GM21390 (cell line): ENCODE data around the gene ZSCAN29.
"Not testable (repeated sequence)": the region's sequence is repeated elsewhere in the genome, so short reads cannot be mapped to it uniquely, and the experiment has no call there.

ENCODE experiments used
- ATAC-seq: cut with Tn5 transposase; IDR thresholded peaks from one replicate; pipeline ENCODE4 v1.9.1; 2021; ENCODE audit not compliant: unreplicated experiment

ZSCAN29 gene

DNA sequence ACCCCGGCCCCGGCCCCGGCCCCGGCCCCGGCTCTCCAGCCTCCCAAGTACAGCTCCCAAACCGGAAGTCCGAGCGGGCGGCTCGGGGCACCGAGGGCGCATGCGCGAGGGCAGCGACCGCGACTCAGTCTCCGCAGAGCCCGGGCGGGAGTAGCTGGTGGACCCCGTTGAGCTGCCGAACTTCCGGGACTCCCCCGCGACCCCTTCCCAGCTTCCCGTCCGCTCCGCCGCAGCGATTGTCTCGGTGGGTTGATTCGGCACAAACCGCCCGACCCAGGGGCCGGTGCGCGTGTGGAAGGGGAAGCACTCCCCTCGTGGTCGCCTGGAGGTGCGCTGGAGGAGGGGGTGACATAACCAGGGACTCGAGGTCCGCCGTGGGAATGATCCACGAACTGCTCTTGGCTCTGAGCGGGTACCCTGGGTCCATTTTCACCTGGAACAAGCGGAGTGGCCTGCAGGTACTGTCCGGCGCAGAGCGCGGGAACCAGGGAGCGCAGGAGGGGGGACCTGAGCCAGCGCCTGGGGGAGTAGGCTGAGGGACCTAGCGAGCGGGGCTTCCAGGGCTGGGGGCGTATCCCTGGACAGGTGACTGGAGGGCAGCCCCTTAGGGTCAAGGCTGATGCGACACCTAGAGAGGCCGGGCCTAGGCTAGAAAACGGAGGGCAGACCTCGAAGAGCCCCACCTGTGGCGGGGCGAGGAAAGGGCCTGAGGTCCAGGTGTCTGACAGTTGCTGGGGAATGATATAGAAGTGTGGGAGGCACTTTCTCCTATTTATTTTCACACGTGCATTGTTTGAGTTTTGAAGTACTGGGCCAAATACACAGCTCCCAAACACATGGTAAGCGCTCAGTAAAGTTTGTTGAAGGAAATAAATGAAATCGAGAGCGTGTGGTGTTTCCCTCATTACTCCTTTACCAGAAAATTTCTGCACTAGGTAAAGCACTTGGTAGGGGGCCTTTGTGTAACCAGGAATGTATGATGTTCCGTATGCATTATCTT lies at the start of gene ZSCAN29, which contains the start of gene TUBGCP4:
Gene ZSCAN29, minus strand, starts transcription at position 69 of the 1,000 bp plus-strand sequence. CDS start 1,130 bp downstream, outside the sequence.
Gene TUBGCP4, plus strand, starts transcription at position 127 of the 1,000 bp plus-strand sequence. Its CDS starts 254 bp downstream, at position 381.
- ATAC-seq, result peak; percentile 72

DNA sequence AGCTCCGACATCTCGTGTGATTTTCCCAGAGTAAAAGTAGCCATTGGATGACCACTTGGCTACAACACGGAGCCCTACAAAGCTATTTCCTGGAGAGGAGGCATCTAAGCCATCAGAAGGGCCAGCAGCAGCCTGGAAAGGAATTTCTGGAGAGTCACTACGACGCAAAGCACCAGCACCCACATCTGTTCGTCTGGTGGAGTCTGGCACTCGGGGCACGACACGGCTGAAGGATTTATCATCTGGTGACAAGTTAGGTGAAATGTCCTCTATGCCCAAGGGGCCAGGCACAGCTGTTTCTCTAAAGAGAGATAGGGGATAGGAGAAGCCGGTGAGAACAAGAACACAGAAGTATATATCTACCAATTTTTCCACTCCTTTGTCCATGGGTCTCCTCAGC lies 49.6 kb upstream of the ZSCAN29 start:
- no peak for ATAC-seq

DNA sequence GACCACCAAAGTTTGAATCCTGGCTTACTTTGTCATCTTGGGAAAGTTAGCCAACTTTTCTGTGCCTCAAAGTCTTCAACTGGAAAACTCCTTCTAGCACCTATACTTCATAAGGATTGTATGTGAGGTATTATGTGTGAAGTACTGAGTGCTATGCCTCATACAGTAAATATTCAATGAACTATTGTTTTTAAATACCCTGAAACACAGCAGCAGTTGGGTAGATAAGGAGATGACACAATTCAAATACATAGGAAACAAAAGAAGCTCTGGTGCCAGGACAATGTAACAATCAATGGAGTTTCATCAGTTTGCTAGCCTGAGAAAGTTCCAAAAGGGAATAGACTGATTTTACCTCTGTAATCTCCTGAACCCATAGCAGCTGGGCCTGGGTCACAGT lies 43.4 kb upstream of the ZSCAN29 start:
- ATAC-seq, result no peak

DNA sequence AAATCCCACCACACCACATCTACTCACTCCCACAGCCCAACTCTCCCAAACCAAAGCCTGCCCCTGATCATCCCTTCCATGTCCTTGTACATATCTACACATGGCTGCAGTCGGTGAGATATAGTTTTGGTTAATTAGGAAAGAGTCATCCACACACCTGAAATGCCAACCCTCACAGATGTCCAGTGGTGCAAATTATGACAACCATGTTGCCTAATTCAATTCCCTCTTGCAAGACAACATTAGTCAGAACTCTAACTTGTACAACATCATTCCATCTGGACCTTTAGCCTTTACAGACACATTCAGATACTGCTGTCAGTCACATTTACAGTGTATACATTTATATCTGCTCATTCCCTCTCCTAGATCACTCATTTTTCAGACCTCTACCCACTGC lies 41.3 kb upstream of the ZSCAN29 start:
- no peak for ATAC-seq

DNA sequence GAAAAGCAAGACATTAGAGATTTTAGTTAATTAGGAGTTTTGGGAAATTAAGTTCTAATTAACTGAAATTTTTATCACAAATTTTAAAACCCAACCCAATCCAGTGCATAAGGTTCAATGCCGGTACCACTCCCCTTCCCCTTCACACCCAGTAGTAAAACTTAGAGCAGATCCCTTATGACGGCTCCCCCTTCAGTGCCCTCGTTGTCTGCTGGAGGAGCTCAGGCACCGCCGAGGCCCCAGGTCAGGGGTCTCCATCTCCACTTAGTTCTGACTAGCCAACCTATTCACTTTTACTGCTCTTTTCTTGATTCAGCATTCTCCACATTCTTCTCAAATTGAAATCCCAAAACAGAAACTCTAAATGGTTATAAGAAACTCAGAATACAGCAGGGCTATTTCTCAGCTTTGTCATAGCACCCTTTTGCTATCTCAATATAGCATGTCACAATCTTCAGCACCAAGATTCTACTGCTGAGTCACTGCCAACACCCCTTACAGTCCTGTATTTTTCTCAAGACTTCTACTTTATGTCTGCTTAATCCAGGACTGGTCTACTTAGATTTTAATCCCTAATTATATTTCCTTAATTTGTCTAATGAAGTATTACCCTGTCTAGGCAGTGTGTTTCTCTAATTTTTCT lies 39.9 kb upstream of the ZSCAN29 start:
- no peak for ATAC-seq

DNA sequence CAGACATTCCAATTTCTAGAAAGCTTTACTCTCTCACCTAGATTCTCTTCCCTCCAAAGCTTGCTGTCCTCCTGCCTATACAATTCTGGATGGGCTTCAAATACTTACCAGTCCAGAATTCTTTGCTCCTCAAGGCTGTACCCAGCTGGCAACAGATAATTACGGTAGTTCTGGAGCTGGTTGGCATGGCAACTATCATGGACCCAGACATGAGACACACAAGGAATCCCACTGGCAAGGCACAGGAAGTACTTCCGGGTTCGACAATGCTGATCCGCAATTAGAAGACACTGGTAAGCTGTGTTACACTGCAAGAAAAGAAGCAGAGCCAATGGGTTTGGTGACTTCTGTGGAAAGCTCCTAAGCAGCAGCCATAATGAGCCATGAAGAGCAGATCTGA lies 37.9 kb upstream of the ZSCAN29 start:
- no peak for ATAC-seq

DNA sequence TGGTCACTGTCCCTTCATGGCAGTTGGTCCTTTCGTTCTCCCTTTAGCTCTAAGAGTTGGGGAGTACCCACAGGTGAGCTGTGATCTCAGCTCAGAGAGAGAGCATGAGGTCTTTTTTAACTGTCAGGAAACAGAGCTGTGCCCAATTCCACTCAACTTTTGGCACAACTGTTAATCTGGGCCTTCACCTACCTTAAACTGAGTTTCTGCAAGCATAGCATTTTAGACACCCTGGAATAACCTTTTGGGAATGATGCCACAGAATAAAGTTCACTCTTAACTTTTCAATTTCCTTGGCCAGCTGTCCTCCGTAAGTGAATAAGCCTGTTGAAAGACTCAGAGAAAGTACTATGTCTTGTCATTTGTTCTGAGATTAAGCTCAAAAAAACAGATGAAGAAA lies 36.0 kb upstream of the ZSCAN29 start:
- no peak for ATAC-seq

DNA sequence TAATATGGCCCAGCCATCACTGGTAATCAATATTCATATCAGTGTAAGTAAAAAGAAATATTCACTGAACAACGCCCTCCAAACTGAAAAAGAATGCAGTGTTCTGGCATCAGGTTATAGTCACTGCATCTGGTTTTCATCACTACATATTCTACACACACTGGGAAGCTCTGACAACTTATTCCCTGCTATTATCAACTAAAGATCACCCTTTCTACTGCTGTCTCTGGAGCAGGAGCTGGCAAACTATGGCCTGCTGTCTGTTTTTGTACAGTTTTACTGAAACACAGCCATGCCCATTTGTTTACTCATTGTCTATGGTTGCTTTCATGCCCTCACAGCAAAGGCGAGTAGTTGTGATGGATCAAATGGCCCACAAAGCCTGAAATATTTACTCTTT lies 35.3 kb upstream of the ZSCAN29 start:
- no peak for ATAC-seq

DNA sequence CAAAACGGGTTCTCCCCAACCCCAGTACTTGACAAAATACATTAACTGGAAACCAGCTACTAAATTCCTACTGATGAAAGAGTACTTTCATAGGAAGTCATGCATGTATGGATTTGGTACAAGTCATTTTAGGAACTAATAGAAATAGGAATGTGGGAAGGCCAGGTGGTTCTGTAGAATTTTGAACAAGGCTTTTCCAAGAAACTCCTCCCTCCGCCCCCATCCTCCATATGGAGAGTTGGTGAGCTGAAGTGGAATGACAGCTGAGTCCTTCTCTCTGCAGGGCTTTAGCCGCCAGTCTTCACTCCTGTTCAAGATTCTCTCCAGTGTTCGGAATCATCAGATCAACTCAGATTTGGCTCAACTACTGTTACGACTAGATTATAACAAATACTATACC lies 33.3 kb upstream of the ZSCAN29 start:
- no peak for ATAC-seq

DNA sequence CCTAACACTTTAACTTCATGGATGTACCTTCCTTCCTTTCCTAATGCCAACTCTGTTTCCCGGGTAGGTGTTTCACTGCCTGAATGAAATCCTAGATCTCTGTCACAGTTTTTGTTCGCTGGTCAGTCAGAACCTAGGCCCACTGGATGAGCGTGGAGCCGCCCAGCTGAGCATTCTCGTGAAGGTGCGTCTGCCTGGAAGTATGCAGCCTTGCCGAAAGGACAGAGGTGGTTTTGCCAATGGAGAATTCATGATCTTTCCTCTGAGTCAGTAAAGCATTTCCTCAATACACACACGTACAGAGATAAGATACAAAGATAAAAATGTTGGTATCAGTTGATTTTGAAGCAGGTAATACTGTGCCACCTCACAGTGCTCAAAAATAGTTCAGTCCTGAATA lies 32.8 kb upstream of the ZSCAN29 start:
- no peak for ATAC-seq

DNA sequence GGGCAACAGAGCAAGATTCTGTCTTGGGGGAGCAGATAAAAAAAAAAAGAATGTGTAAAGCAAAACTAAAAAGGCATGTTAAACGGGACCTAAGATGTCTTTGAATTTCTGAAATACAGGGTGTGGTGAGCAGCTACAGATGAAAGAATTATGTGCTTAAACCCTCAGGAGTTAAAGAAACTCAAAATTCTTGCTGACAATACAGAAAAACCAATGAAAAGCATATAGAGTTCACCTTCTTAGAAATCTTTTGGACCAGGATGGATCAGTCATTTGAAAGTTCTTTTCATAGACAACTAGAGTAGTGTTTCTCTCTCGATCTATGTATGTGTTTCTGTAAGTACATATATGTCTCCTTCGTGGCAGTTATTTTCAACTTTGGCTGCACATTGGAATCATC lies 31.4 kb upstream of the ZSCAN29 start:
- no peak for ATAC-seq

DNA sequence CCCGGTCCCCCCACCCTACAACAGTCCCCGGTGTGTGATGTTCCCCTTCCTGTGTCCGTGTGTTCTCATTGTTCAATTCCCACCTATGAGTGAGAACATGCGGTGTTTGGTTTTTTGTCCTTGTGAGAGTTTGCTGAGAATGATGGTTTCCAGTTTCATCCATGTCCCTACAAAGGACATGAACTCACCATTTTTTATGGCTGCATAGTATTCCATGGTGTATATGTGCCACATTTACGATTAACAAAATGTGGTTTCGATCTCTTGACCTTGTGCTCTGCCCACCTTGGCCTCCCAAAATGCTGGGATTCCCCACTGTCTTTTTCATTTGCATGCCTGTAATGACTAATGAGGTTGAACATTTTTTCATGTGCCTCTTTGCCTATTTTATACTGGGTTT lies 22.7 kb upstream of the ZSCAN29 start:
- not testable (repeated sequence) for ATAC-seq

DNA sequence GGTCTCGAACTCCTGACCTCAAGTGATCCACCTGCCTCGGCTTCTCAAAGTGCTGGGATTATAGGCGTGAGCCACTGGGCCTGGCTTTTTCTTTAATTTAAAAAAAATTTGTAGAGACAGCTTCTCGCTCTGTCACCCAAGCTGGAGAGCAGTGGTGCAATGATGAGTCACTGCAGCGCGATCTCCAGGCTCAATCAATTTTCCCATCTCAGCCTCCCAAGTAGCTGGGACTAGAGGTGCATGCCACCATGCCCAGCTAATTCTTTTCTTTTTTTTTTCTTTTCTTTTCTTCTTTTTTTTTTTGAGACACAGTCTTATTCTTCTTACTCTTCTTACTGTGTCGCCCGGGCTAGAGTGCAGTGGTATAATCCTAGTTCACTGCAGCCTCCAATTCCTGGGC lies 19.9 kb upstream of the ZSCAN29 start:
- ATAC-seq, result no peak

DNA sequence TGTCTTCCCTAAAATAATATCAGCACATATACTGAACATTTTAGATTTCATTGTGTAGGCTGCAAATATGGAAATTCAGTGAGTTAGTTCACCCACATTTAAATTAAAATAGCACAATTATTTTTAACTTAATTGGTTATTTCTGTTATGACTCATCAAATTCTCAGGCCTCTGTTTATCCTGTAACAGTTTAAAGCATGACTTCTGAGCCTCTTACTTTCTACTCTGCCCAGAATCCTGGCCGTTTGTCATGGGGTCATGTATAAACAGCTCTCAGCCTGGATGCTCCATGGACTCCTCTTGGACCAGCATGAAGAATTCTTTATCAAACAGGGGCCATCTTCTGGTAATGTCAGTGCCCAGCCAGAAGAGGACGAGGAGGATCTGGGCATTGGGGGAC lies 12.2 kb upstream of the ZSCAN29 start:
- ATAC-seq, result no peak

DNA sequence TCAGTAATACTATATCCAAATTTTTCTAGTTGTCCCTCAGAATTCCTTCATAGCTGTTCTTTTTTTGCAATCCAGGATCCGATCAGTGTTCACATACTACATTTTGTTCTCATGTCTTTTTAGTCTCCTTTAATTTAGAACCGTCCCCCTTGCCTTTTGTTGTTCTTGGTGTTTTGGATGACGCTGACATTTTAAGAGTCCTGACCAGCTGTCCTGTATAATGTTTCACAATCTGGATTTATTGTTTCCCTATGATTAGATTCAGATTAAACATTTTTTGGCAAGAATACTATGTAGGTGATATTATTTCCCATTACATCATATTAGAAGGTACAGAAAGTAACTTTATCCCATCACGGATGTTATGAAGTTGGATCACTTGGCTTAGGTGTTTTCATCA lies 11.5 kb upstream of the ZSCAN29 start:
- ATAC-seq, result no peak

DNA sequence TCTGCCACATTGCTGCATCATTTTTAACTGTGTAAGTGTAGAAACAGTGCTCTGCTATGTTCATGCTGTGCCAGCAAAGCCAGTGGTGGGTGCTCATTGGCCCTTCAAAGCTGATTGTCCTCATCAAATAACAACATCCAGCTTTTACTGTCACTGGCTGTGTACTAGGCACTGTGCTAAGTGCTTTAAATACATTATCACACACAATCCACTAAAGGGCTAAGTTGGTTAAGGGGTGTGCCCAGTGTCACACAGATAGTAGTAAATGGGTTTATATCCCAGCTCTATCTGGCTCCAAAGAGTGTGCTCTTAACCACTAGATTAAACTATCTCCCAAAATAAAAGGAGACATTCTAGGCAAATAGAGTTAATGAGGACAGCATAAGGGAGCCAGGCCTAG lies 7.8 kb upstream of the ZSCAN29 start:
- ATAC-seq, result no peak

DNA sequence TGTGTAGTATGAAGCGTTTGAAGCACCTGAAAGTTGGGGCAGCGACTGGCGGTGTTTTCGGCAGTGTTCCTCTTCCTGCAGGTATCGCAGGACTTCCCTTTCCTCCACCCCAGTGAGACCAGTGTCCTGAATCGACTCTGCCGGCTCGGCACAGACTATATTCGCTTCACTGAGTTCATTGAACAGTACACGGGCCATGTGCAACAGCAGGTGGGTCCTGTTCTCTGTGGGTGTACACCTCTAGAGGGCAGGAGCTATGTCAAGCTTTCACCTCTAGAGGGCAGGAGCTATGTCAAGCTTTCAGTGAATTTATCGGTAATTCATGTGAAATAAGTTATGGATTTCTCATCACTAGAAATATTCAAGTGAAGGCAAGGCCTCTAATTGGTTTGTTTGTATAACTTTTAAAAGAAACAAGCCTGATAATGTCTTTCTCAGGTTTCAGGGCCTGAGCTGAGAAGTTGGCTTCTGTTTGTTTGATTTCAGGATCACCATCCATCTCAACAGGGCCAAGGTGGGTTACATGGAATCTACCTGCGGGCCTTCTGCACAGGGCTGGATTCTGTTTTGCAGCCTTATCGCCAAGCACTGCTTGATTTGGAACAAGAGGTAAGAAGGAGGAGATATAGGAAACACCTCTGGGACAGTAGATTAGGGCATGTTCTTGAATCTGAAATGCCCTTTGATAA lies 5.3 kb upstream of the ZSCAN29 start:
- ATAC-seq, result no peak

DNA sequence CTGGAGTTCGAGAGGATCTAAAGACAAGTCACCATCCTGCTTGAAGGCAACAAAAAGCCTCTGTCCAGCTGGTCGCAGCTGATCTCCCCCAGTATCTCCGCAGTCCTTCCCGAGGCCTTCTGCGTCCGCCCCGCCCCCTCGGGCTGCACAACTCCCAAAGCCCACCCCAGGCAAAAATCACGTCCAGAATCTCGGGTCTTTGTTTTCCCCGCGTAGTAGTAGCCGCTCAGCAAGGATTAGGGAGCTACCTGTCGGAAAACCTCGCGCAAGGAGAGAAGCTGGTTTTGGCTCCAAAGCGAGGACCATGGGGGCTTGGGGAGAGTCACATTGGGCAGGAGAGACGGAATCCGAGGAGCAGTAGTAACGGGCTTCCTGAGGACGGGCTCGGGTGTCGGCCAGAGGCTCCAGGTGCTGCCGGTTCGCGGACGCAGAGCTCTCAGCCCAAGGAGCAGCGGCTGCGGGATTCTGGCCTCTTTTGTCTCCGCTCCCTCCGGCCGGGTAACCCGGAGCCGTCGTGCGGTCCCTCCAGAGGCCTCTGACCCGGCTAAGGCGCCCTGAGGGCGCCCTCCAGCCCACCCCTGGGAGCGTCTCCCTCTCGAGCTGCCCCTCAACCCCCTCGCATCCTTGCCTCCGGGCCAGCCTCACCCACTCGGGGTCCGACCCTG lies 401 bp downstream of the ZSCAN29 start:
- peak; percentile 38 for ATAC-seq

DNA sequence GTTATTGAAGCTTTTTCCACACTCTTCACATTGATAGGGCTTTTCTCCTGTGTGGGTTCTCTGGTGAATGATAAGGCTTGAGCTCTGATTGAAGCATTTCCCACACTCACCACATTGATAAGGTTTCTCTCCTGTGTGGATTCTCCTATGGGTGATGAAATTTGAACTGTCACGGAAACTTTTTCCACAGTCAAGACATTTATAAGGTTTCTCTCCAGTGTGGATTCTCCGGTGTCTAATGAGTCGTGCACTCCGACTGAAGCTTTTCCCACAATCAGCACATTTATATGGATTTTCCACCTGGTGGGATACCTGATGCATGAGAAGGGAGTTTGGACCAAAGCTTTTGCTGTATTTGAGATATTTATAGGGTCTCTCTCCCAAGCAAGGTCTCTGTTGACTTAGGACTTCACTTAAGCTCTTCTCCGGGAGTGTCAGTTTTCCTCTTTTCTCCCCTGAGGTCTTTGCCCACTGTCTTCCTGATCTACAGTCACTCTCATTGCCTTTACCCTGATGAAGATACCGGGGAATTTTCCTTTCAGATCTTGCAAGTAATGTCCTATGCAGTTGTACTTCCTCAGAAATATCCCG lies 9.4 kb downstream of the ZSCAN29 start:
- ATAC-seq, result no peak

DNA sequence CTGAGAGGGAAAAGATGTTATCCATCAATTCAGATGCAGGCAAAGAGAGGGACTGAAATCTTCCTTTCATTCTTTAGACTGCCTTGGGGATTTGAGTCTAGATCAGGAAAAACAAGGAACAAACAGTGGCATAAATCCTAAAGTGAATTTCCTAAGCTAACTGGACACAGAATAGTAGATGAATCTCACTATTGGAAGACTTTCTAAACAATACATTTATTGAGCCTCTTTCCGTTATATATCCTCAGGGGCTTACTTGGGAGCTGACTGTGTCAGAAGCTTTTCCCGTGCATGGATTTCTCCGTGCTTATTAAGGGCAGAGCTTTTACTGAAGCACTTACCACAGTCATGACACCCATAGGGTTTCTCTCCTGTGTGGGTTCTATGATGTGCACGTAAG lies 10.0 kb downstream of the ZSCAN29 start:
- ATAC-seq, result no peak
